Skeletal muscle tissue (tissue), 4 donors: ENCODE measurements around the gene APOM. TPM values are rescaled to one million over a fixed set of nuclear protein-coding genes. Genes with fewer than 3 reads are reported as not detected.
A peak's percentile ranks its signal among the peaks of the same experiment; 100 is the strongest.

ENCODE experiments used
- H3K27ac ChIP-seq: one replicate; pipeline ENCODE4 v1.7.0; 2013; ENCODE audit warnings: mild to moderate bottlenecking, low read depth, low read length, inconsistent platforms
- H3K27me3 ChIP-seq, 3 donors: one replicate each; pipeline ENCODE4 v1.7.0; 2013; ENCODE audit warnings: low read length in 3 of 3; ENCODE audit not compliant: control insufficient read depth in 3 of 3, insufficient read depth in 3 of 3
- H3K36me3 ChIP-seq, 3 donors: one replicate each; pipeline ENCODE4 v1.7.0; 2013; ENCODE audit warnings: low read length in 3 of 3; ENCODE audit not compliant: control insufficient read depth in 3 of 3, insufficient read depth in 3 of 3
- H3K4me1 ChIP-seq, 3 donors: one replicate each; pipeline ENCODE4 v1.7.0; 2013; ENCODE audit warnings: low read length in 3 of 3, mild to moderate bottlenecking in 3 of 3; ENCODE audit not compliant: control insufficient read depth in 3 of 3, insufficient read depth in 3 of 3
- H3K4me3 ChIP-seq, 3 donors: one replicate each; pipeline ENCODE4 v1.7.0; 2013; ENCODE audit warnings: low read length in 3 of 3
- H3K9ac ChIP-seq, 3 donors: one replicate each; pipeline ENCODE4 v1.7.0; 2013; ENCODE audit warnings: low read length in 3 of 3, mild to moderate bottlenecking in 3 of 3, moderate library complexity in 2 of 3, low read depth in 1 of 3
- H3K9me3 ChIP-seq, 3 donors: one replicate each; pipeline ENCODE4 v1.7.0; 2013; ENCODE audit warnings: low read length in 3 of 3; ENCODE audit not compliant: control insufficient read depth in 3 of 3
- total RNA-seq: library from RNA; depleted of rRNA; stranded (reverse); fragments of >200 nt; gene quantifications from one replicate; pipeline ENCODE4 v1.2.3, GENCODE V29; 2014
- donor health status: Osteomylitis.

Gene APOM
- total RNA-seq, 1 donor from 2014 or later: 1.0 TPM

DNA sequence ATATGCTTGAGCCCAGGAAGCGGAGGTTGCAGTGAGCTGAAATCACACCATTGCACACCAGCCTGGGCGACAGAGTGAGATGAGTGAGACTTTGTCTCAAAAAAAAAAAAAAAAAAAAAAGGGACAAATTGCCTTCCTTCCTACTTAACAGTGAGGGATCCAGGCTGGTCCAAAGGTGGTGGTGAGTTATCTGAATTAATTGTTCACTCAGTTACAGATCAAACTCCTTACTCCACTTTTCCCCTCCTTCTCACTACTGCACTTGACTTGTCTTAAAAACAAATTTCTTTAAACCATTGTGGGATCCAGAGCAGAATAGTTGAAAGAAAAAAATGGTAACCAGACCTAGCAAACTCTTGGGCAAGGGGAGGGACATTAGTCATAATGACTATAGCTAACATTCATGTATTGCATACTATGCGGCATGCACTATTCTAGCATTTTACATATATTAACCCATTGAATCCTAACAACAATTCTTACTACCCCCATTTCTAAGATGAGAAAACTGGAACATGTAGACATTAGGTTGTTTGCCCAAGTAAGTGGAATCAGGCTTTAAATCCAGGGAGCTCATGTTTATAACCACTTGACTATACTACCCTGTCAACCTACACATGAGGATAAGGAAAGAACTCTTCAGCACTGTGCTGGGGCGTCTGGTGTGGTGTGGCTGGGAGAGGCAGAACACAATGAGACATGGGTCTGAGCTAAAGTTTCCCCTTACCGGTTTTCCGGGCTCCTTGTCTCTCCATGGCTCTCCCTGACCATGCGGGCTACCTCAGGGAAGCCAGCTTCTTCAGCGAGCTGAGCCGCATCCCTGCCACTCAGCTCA is 7.6 kb downstream of the APOM start:
- Histone ChIP-seq H3K4me3 (peak overlapping the region; percentile 90 to 98 (median 97)), H3K36me3 (peaks cover 23 to 34% (median 30%) of the 10 kb centered on the region in 3 donors), H3K9ac (peak overlapping the region; percentile 88 to 98 (median 97)), H3K27ac (peak overlapping the region; percentile 95), H3K4me1 (peaks cover 52 to 73% (median 63%) of the 10 kb centered on the region in 3 donors), H3K27me3 (no peaks in the 10 kb centered on the region), H3K9me3 (no peaks in the 10 kb centered on the region)

DNA sequence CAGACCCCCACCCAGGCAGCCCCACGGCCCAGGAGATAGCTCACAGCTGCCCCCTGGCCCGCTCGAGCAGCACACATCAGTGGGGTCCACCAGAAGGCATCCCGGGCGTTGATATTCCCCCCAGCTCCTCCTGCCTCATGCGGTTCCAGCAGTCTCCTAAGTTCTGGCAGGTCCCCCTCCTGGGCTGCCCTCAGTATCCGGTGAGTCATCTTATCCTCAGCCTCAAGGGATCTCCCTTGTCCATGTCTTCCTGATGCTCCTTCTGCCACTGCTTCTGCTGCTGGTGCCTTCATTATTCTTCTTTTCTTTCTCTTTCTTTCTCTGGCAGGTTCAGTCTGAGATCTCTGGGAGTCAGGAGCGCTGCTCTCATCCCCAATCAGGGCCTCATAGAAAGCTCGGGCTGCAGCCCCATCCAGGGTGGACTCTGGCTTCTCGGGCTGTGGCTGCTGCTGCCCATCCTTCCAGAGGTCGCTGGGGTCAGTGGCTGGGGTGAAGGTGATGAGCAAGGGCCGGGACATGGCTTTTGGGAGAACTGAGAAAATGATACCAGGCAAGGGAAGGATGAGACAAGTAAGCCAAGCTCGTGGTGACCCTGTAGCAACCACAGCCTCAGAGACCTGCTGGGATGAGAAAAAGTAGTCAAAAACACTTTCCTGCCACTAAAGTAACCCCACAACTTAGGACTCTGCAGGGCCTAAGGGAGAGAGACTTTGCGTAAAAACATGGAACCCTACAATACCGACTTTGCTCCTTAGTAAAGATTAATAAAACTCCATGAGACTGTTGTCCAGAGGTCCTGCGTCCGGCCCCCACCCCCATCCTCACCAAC is 8.5 kb downstream of the APOM start:
- Histone ChIP-seq H3K9me3 (no peaks in the 10 kb centered on the region), H3K36me3 (peaks cover 32 to 42% (median 37%) of the 10 kb centered on the region in 3 donors), H3K4me1 (peaks cover 44 to 71% (median 54%) of the 10 kb centered on the region in 3 donors), H3K27me3 (no peaks in the 10 kb centered on the region), H3K4me3 (peak overlapping the region; percentile 90 to 98 (median 97)), H3K9ac (peak overlapping the region; percentile 88 to 98 (median 97)), H3K27ac (peak overlapping the region; percentile 95)

DNA sequence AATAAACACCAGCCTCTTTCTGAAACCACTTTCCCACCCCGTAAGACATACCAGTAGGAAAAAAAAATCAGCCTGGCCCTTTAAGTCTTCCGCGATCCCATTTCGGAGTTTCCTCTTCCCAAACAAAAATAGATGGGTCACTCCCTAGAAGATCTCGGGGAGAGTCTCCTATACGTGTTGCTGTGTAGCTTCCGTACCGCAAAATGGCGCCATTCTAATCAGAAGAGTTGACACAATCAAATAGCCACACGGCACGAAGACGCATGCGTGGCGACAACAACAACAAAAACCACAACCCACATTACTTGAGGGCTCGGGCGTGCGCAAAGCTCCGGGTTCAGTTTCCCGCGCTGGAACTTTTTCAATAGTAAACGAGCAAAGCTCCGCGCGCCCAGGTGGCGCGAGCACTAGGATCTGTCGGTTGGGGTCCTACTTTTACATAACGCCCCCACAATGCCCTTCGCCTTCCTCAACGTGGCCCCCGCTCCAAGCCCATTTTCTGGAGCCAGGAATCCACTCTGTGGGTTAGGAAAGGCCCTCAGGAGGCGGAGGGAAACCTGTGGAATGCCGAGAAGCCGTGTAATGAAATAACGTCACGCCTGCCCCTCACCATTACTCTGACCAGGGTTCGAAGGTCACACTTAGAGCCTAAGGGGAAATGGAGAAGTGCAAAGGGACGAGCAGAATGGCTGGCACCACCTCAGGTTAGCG is 9.3 kb downstream of the APOM start, which contains the start of gene GPANK1:
Gene GPANK1 (minus strand): TSS at position 208 of the 711 bp plus-strand sequence. CDS start 519 bp downstream, outside the sequence.
- Histone ChIP-seq H3K9ac (peak within 1 kb of the TSS; percentile 97 to 98 (median 98)), H3K4me1 (peaks cover 36 to 66% (median 47%) of the 10 kb centered on the region in 3 donors), H3K9me3 (no peaks in the 10 kb centered on the region), H3K4me3 (peak within 1 kb of the TSS; percentile 90 to 98 (median 97)), H3K27ac (peak within 1 kb of the TSS; percentile 95), H3K36me3 (peaks cover 39 to 50% (median 44%) of the 10 kb centered on the region in 3 donors), H3K27me3 (no peaks in the 10 kb centered on the region)

DNA sequence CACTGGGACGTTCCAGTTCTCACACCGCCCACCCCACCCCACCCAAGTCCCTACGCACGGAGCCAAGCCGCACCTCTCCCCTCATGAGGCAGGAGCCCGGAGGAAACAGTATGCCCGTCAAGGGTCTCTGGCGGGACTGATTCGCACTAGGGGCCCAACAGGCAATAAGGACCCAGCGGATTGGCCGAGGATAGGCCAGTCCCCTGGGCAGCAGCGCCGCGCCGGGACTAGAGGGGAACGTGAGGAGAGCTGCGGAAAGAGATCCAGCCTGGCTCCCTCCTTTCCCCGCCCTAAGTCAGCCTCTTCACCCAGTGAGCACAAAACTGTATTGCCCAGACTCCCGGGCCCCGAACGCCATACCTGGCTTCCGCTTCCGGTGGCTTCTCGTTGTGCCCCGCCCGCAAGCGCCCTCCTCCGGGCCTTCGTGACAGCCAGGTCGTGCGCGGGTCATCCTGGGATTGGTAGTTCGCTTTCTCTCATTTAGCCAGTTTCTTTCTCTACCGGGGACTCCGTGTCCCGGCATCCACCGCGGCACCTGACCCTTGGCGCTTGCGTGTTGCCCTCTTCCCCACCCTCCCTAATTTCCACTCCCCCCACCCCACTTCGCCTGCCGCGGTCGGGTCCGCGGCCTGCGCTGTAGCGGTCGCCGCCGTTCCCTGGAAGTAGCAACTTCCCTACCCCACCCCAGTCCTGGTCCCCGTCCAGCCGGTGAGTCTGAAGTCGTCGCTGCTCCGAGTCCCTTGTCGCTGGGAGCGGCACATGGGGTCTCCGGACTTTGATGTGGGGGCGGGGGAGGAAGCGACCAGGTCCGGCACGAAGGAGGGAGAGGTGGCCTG is 10.0 kb downstream of the APOM start, which contains the start of gene CSNK2B:
Gene CSNK2B (plus strand): TSS at position 580 of the 836 bp plus-strand sequence. CDS start 752 bp downstream, outside the sequence.
- H3K4me1 ChIP-seq: peaks cover 32 to 60% (median 43%) of the 10 kb centered on the region in 3 donors
- H3K27me3 ChIP-seq: no peaks in the 10 kb centered on the region
- H3K36me3 ChIP-seq: peaks cover 45 to 56% (median 50%) of the 10 kb centered on the region in 3 donors
- H3K9ac ChIP-seq: peak within 1 kb of the TSS; percentile 97 to 98 (median 98)
- H3K27ac ChIP-seq: peak within 1 kb of the TSS; percentile 95
- no peaks in the 10 kb centered on the region for H3K9me3 ChIP-seq
- peak within 1 kb of the TSS; percentile 94 to 98 (median 97) for H3K4me3 ChIP-seq

DNA sequence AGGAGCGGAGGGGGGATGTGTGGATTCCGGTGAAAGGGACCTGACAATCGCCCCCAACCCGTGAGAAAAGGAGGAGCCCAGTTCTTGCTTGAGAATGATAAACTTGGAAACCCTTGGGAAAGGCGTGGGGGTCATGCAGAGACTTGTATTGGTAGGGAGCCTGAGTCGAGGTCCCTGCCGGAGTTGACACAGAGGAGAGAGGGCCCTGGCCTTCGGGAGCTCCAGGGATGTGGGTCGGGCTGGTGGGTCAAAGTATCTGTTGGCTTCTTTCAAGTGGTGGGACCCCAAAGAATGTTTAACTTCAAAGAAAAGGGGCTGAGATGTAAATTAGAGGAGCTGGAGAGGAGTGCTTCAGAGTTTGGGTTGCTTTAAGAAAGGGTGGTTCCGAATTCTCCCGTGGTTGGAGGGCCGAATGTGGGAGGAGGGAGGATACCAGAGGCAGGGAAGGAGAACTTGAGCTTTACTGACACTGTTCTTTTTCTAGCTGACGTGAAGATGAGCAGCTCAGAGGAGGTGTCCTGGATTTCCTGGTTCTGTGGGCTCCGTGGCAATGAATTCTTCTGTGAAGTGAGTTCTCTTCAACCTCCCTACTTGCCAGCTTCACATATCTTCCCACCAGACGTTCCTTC is 10.8 kb downstream of the APOM start:
- Histone ChIP-seq H3K27me3 (no peaks in the 10 kb centered on the region), H3K36me3 (peaks cover 52 to 63% (median 57%) of the 10 kb centered on the region in 3 donors), H3K9ac (peak overlapping the region; percentile 92 to 98 (median 96)), H3K4me1 (peaks cover 28 to 54% (median 39%) of the 10 kb centered on the region in 3 donors), H3K9me3 (no peaks in the 10 kb centered on the region), H3K4me3 (peak overlapping the region; percentile 94 to 98 (median 95)), H3K27ac (peak overlapping the region; percentile 95)

DNA sequence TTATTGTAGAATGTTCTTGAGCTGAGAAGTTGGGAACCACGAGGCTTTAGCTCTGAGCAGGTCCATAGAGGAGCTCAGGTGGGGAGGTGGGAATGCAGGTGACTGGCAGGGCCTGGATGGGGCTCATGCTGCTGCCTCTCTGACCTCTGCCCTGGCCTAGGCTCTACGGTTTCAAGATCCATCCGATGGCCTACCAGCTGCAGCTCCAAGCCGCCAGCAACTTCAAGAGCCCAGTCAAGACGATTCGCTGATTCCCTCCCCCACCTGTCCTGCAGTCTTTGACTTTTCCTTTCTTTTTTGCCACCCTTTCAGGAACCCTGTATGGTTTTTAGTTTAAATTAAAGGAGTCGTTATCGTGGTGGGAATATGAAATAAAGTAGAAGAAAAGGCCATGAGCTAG is 14.0 kb downstream of the APOM start, which contains the start of gene LY6G5B:
Gene LY6G5B (plus strand): TSS at position 301 of the 400 bp plus-strand sequence. CDS start 975 bp downstream, outside the sequence.
- no peaks in the 10 kb centered on the region for H3K27me3 ChIP-seq
- no peak within 1 kb of the TSS for H3K9ac ChIP-seq
- H3K36me3 ChIP-seq: peaks cover 57 to 69% (median 59%) of the 10 kb centered on the region in 3 donors
- no peaks in the 10 kb centered on the region for H3K9me3 ChIP-seq
- H3K4me3 ChIP-seq: no peak within 1 kb of the TSS
- H3K4me1 ChIP-seq: peaks cover 10 to 32% (median 13%) of the 10 kb centered on the region in 3 donors
- H3K27ac ChIP-seq: no peak within 1 kb of the TSS

DNA sequence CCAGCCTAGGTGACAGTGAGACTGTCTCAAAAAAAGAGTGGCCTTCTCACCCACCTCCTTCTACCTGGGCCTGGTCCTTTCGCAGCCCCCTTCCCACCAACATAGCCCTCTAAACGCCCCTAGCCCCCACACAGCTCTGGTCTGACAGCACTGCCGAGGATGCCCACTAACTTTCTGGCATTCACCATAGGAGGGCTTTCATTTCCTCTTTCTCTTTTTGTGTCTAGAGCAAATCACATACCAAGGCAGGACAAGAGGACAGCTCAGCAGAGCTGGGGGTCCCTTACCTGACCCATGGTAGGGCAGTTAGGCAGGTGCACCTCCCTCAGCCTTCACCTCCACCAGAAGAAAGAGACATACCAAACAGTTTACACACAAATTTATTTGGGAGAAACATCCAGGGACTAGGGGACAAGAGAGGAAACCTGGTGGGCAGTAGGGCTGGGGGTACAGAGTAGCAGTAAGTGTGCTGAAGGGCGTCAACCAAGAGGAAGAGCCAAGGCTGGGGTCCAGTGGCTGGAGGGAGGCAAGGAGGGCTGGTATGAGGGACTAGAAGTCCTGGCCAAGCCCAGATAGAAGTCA is 20.7 kb downstream of the APOM start:
- H3K9me3 ChIP-seq: no peaks in the 10 kb centered on the region
- H3K4me1 ChIP-seq: peaks cover 11 to 22% (median 16%) of the 10 kb centered on the region in 3 donors
- H3K9ac ChIP-seq: no peak overlapping the region
- no peaks in the 10 kb centered on the region for H3K27me3 ChIP-seq
- no peak overlapping the region for H3K27ac ChIP-seq
- peaks cover 16 to 25% (median 16%) of the 10 kb centered on the region in 3 donors for H3K36me3 ChIP-seq
- no peak overlapping the region for H3K4me3 ChIP-seq

DNA sequence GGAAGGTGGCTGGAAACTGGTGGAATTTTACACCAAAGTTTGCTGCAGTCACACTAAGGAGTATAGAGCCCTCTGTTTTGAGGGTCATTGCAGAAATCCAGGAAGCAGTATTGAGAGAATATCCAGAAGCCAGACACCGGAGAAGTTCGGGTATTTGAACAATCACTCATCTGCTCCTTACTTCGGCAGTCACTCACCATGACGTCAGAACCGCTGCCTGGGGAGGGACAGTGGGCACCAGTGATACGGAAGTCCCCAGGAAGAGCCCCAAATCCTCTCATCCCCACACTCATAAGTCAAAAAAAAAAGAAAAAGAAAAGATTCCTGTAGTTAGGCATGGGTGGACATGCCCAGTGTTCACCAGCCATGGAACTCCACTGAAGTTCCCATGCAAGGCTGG is 21.2 kb downstream of the APOM start:
- Histone ChIP-seq H3K9me3 (no peaks in the 10 kb centered on the region), H3K4me1 (peaks cover 15 to 25% (median 18%) of the 10 kb centered on the region in 3 donors), H3K36me3 (peaks cover 11 to 20% (median 11%) of the 10 kb centered on the region in 3 donors), H3K27ac (no peak overlapping the region), H3K27me3 (no peaks in the 10 kb centered on the region), H3K9ac (no peak overlapping the region), H3K4me3 (no peak overlapping the region)
